Adrenal gland (tissue), 12 donors: ENCODE measurements around the gene ITPKB. TPM values are rescaled to one million over a fixed set of nuclear protein-coding genes. Genes with fewer than 3 reads are reported as not detected.
"Not testable (repeated sequence)": the region's sequence is repeated elsewhere in the genome, so short reads cannot be mapped to it uniquely, and the experiment has no call there.

Experiments used
- DNase-seq, 7 donors: peaks; one replicate each; pipeline ENCODE4 v3.0.0-alpha.2; 2019 to 2020
- H3K27ac ChIP-seq, 5 donors: fragments of 200-600 bp; sonication (generic) in 4 of 5; 1 replicate in 3 of 5; 2 replicates in 2 of 5; pipeline versions ENCODE4 v1.5.1 to v1.8.0; 2016 to 2020; ENCODE audit warnings: mild to moderate bottlenecking in 1 of 5
- H3K27me3 ChIP-seq: fragments of 200-600 bp; 2 replicates; pipeline ENCODE4 v1.8.0; 2021
- H3K36me3 ChIP-seq, 2 donors: fragments of 200-600 bp; replicated peaks in 1 of 2; 1 replicate in 1 of 2; 2 replicates in 1 of 2; pipeline versions ENCODE4 v1.5.1 to v1.8.0; 2018 to 2022
- H3K4me1 ChIP-seq, 2 donors: fragments of 200-600 bp; replicated peaks in 1 of 2; 1 replicate in 1 of 2; 2 replicates in 1 of 2; pipeline versions ENCODE4 v1.5.1 to v1.8.0; 2018 to 2021
- H3K4me3 ChIP-seq, 4 donors: fragments of 200-600 bp; sonication (generic) in 3 of 4; one replicate each; pipeline ENCODE4 v1.5.1; 2016 to 2018
- H3K9me3 ChIP-seq, 3 donors: fragments of 200-600 bp; sonication (generic) in 1 of 3; replicated peaks in 1 of 3; 1 replicate in 2 of 3; 2 replicates in 1 of 3; pipeline versions ENCODE4 v1.5.1 to v1.8.0; 2016 to 2021
- POLR2A ChIP-seq, 2 donors: fragments of 450-650 bp; IDR thresholded peaks; one replicate each; pipeline ENCODE4 v1.6.1; 2017; ENCODE audit warnings: antibody characterized with exemption in 2 of 2, mild to moderate bottlenecking in 2 of 2, moderate library complexity in 1 of 2
- WGBS, 4 donors: extraction: QIAGEN DNeasy Blood & Tissue Kit in 2 of 4; methylation state at CpG; one replicate each; pipeline versions ENCODE4 v1.1.5 to v1.1.7; 2013 to 2017; 5-methylcytosine and 5-hydroxymethylcytosine counted together
- intact Hi-C, 2 donors: fragments of 100-400 bp; cut with DNase I; formaldehyde crosslinking; loops; one replicate each; pipeline versions ENCODE4 v1.14.1 to v1.15.0; 2022 to 2023
- polyA plus RNA-seq, 3 donors: library from polyadenylated mRNA; stranded (reverse); fragments of 200-250 nt in 2 of 3; fragments of 350-450 nt in 1 of 3; fragmentation: Illumina TruSeq in 1 of 3; extraction: RNeasy Lipid Tissue Mini Kit (QIAGEN cat#74804) in 1 of 3; gene quantifications; one replicate each; pipeline ENCODE4 v1.2.3, GENCODE V29; 2013 to 2014
- total RNA-seq, 9 donors: library from RNA; depleted of rRNA in 4 of 9; stranded (reverse); fragments of >200 nt in 4 of 9; fragments of 120-200 nt in 1 of 9; fragmentation: NEBNext Ultra II Directional in 1 of 9; extraction: Animal tissue kit (Norgen Biotek cat#: 25700) in 1 of 9; gene quantifications; one replicate each; pipeline versions ENCODE4 v1.1.0 to v1.2.4, GENCODE V29; 2013 to 2023
- TF ChIP-seq, protein P1 (sequence below), 6 experiments: fragments of 450-650 bp in 4 of 6; fragments of 200-600 bp in 2 of 6; sonication (generic) in 1 of 6; IDR thresholded peaks; 1 replicate in 5 of 6; 2 replicates in 1 of 6; pipeline versions ENCODE4 v1.5.1 to v1.8.0; 2016 to 2021; ENCODE audit warnings: antibody characterized with exemption in 6 of 6, mild to moderate bottlenecking in 2 of 6, moderate library complexity in 1 of 6
- donor health status: healthy with polysubstance abuse.
- donor health status: Bipolar disorder and iron deficiency.
- donor health status: DM: yes; HTN: yes; CAD: no.
- donor health status: DM: no; HTN: no; CAD: no.
- donor health status: DM: no; HTN: no; CAD: no.
- donor health status: DM: yes; HTN: yes; CAD: no.

The ITPKB gene
- total and polyA plus RNA-seq, 12 donors: 2.3 to 22.7 (median 13.0) TPM

DNA sequence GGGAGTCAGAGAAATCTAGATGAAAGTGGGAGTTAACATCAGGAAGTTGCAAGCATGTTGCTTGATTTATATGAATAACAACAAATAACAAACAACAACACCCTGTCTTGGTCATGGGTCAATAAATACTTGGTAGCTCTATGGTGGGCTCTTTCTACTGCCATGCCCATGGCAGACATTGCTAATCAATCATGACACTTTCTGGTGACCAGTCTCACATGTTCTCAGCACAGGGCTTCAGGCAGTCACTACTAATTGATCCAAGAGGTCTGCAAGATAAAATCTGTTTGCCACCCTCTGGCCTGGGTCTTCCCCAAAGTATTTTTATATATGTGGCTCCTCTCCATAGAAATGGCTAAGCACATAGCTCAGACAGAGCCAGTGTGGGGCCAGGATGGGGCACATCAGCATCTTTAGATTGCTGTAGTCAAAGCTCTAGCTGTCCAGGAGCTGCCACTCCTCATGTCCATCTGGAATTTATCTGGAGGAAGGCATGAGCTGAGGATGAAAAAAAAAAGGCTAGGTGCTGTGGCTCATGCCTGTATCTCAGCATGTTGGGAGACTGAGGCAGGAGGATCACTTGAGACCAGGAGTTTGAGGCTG, 139.3 kb downstream of the ITPKB start:
- H3K36me3 ChIP-seq: no peaks in the 10 kb centered on the region
- no peak overlapping the region for H3K4me3 ChIP-seq
- no peaks in the 10 kb centered on the region for H3K9me3 ChIP-seq
- H3K27ac ChIP-seq: no peak overlapping the region
- no peaks in the 10 kb centered on the region for H3K4me1 ChIP-seq
- no peak for TF ChIP-seq POLR2A (IDR thresholded peaks at IDR 0.05)
- TF ChIP-seq, protein P1, sequence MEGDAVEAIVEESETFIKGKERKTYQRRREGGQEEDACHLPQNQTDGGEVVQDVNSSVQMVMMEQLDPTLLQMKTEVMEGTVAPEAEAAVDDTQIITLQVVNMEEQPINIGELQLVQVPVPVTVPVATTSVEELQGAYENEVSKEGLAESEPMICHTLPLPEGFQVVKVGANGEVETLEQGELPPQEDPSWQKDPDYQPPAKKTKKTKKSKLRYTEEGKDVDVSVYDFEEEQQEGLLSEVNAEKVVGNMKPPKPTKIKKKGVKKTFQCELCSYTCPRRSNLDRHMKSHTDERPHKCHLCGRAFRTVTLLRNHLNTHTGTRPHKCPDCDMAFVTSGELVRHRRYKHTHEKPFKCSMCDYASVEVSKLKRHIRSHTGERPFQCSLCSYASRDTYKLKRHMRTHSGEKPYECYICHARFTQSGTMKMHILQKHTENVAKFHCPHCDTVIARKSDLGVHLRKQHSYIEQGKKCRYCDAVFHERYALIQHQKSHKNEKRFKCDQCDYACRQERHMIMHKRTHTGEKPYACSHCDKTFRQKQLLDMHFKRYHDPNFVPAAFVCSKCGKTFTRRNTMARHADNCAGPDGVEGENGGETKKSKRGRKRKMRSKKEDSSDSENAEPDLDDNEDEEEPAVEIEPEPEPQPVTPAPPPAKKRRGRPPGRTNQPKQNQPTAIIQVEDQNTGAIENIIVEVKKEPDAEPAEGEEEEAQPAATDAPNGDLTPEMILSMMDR (IDR thresholded peaks at IDR 0.05): no peak
- intact Hi-C loops: loop anchor here in 1 of 2 donors (10.0 kb wide), 1 partner anchor 175 kb away; no protein-coding TSS in a partner anchor
- no peak for DNase-seq
- H3K27me3 ChIP-seq: no peaks in the 10 kb centered on the region

DNA sequence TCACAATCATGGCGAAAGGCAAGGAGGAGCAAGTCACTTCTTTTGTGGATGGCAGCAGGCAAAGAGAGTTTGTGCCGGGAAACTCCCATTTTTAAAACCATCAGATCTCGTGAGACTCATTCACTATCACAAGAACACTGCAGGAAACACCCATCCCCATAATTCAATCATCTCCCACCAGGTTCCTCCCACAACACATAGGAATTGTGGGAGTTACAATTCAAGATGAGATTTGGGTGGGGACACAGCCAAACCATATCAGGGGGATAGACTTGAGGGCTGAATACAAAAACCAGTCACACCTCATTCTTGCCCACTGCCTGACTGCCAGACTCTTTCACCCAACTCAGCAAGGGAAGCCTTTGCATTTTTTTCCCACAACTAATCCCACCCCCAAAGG, 140.1 kb downstream of the ITPKB start:
- H3K9me3 ChIP-seq, H3K27ac ChIP-seq, H3K36me3 ChIP-seq, H3K4me1 ChIP-seq, DNase-seq, H3K27me3 ChIP-seq, H3K4me3 ChIP-seq, intact Hi-C loops: not testable (repeated sequence)
- 83 to 91% (median 88%) methylated on average over 3 of the region's 3 CpGs for WGBS, 4 donors

DNA sequence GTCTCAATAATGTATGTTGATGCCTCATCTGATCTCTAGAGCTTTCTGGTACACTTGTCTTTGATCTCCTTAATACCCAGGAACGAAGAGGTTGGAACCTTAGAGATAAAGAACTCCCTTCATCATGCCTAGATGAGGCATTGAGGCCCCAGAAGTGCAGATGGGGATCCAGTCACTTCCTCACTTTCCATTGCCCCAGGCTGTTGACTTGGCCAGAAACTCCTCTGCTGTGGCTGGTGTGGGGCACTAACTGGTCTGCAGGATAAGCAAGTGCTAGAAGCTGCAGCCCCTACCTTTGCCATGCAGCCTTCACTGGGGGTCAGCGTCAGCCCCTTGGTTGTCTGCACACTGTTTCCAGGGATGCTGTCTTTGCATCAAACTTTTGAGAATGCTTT, 140.6 kb downstream of the ITPKB start:
- H3K36me3 ChIP-seq: no peaks in the 10 kb centered on the region
- no peak overlapping the region for H3K27ac ChIP-seq
- H3K4me3 ChIP-seq: no peak overlapping the region
- intact Hi-C loops: no loop called here
- H3K9me3 ChIP-seq: no peaks in the 10 kb centered on the region
- no peak for DNase-seq
- no peaks in the 10 kb centered on the region for H3K27me3 ChIP-seq
- TF ChIP-seq, protein P1 (IDR thresholded peaks at IDR 0.05): no peak
- no peak for TF ChIP-seq POLR2A (IDR thresholded peaks at IDR 0.05)
- H3K4me1 ChIP-seq: no peaks in the 10 kb centered on the region
- WGBS, 4 donors: 78 to 90% (median 85%) methylated on average over 2 of the region's 2 CpGs

DNA sequence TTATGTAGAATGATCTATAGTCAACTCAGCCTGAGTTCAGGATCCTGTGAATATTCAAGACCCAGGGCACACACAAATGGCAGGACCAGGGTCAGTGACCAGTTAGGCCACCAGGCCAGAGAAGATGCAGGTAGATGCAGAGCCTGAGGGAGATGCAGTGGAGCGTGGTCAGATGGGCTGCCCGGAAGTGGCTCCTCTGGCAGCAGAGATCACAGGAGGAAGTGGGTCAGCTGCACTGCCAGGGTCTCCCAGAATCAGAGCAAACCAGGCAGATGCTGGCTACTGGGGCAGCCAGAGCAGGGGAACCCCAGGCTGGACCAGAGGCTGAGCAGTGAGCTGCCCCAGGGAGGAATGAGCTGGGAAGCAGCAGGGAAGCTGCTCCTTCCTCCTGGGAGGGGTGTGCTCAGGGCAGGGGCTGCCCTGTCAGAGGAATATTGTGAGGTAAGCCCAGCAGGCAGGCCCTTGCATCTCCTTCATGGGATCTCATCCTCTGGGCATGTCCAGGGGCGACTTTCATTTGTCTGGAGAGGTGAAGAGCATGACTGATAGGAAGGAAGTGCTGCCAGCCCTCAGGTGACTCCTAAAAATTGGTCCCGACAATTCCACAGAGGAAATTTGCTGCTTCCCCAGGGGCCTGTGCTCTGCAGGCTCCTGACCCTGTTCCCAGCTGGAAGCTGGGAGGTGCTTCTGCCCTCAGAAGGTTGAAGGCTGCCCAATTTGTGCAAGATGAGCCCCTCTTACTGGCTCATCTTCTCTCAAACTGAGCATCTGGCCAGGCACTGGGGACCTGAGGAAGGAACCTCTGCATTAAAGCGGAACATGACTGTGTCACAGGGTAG, 141.2 kb downstream of the ITPKB start:
- Histone ChIP-seq H3K27ac (no peak overlapping the region), H3K9me3 (no peaks in the 10 kb centered on the region), H3K4me3 (no peak overlapping the region), H3K36me3 (no peaks in the 10 kb centered on the region), H3K4me1 (no peaks in the 10 kb centered on the region), H3K27me3 (no peaks in the 10 kb centered on the region)
- DNase-seq: no peak
- TF ChIP-seq, protein P1 (IDR thresholded peaks at IDR 0.05): no peak
- TF ChIP-seq POLR2A (IDR thresholded peaks at IDR 0.05): no peak
- intact Hi-C loops: no loop called here
- WGBS, 4 donors: 81 to 92% (median 85%) methylated on average over 2 to 5 of the region's 5 CpGs
